Daoy (cell line): ENCODE measurements around the gene RAB13. TPM values are rescaled to one million over a fixed set of nuclear protein-coding genes. Genes with fewer than 3 reads are reported as not detected.
A peak's percentile ranks its signal among the peaks of the same experiment; 100 is the strongest.

ENCODE experiments used
- DNase-seq: peaks from one replicate; pipeline ENCODE4 v3.0.0-alpha.2; 2015; ENCODE audit warnings: low read depth
- total RNA-seq: library from RNA; depleted of rRNA; stranded (reverse); fragments of >200 nt; shearing (Covaris generic); gene quantifications from 2 replicates; pipeline ENCODE4 v1.2.3, GENCODE V29; 2014

The RAB13 gene
- total RNA-seq, 1 experiment from 2014 or later, result 56.3 TPM

GRCh38 chr1:153978274-153978909, 7.7 kb downstream of the RAB13 start:
- no peak for DNase-seq

GRCh38 chr1:153977250-153978240, 8.6 kb downstream of the RAB13 start, which contains the start of gene JTB:
Gene JTB (minus strand): TSS chr1:153977674. CDS start chr1:153977252, 422 bp downstream.
- peak; percentile 89 for DNase-seq

GRCh38 chr1:153976819-153977249, 9.3 kb downstream of the RAB13 start:
- no peak for DNase-seq

GRCh38 chr1:153973525-153973924, 12.6 kb downstream of the RAB13 start:
- DNase-seq, result no peak

- no peak for DNase-seq
Observed at GRCh38 chr1:153973071-153973470, 13.1 kb downstream of the RAB13 start.

GRCh38 chr1:153970346-153970745, 15.8 kb downstream of the RAB13 start:
- DNase-seq, result no peak

- no peak for DNase-seq
Observed at GRCh38 chr1:153968972-153969371, 17.2 kb downstream of the RAB13 start.

GRCh38 chr1:153968408-153968807, 17.7 kb downstream of the RAB13 start:
- no peak for DNase-seq

- DNase-seq, result no peak
Observed at GRCh38 chr1:153968000-153968363, 18.2 kb downstream of the RAB13 start.

GRCh38 chr1:153967107-153967999, 18.8 kb downstream of the RAB13 start, which contains the start of gene CREB3L4:
Gene CREB3L4 (plus strand): TSS chr1:153967902. CDS start chr1:153968526, 624 bp downstream.
- DNase-seq, result peak; percentile 98

- DNase-seq, result peak; percentile 71
Observed at GRCh38 chr1:153963850-153964331, 22.2 kb downstream of the RAB13 start.

- peak; percentile 99 for DNase-seq
Observed at GRCh38 chr1:153963030-153963849, 22.9 kb downstream of the RAB13 start, which contains the start of gene SLC39A1. Gene SLC39A1 (minus strand): TSS chr1:153963537. CDS start chr1:153962715, 822 bp downstream.

- DNase-seq, result peak; percentile 55
Observed at GRCh38 chr1:153962088-153963029, 23.8 kb downstream of the RAB13 start.

- no peak for DNase-seq
Observed at GRCh38 chr1:153961421-153961820, 24.7 kb downstream of the RAB13 start.

GRCh38 chr1:153960206-153960605, 25.9 kb downstream of the RAB13 start:
- DNase-seq, result no peak

GRCh38 chr1:153959454-153959853, 26.7 kb downstream of the RAB13 start:
- DNase-seq, result no peak

GRCh38 chr1:153958961-153959260, 27.2 kb downstream of the RAB13 start:
- no peak for DNase-seq

- DNase-seq, result peak; percentile 99
Observed at GRCh38 chr1:153958111-153958960, 27.8 kb downstream of the RAB13 start, which contains the start of gene CRTC2. Gene CRTC2 (minus strand): TSS chr1:153958612. CDS start chr1:153958497, 115 bp downstream.
